ENCODE data around the gene FGF10. TPM values are rescaled to one million over a fixed set of nuclear protein-coding genes. Genes with fewer than 3 reads are reported as not detected.

The FGF10 gene
- polyA plus RNA-seq (2012; ENCODE audit: insufficient read length, low read depth): not detected

GRCh38 chr5:44389090-44389822, at the start of gene FGF10:
Gene FGF10, minus strand, starts transcription at chr5:44389420. Its CDS starts 738 bp downstream, at chr5:44388682.
- TF ChIP-seq REST (IDR thresholded peaks at IDR 0.05; ENCODE audit: insufficient read depth in 1 of 2, low read depth in 2 of 2, low read length in 2 of 2) (no peak), SIN3A (IDR thresholded peaks at IDR 0.05; ENCODE audit: borderline replicate concordance, insufficient read depth, low read length) (no peak), TAF1 (IDR thresholded peaks at IDR 0.05; ENCODE audit: borderline replicate concordance, insufficient read depth, low read length) (no peak), FOXP2 (optimal IDR thresholded peaks at IDR 0.05; ENCODE audit: borderline replicate concordance, extremely low read depth, extremely low read length, insufficient read depth) (no peak), POLR2AphosphoS5 (IDR thresholded peaks at IDR 0.05; ENCODE audit: low read depth, low read length) (no peak)

GRCh38 chr5:44426944-44427343, 37.7 kb upstream of the FGF10 start:
- TF ChIP-seq FOXP2 (optimal IDR thresholded peaks at IDR 0.05; ENCODE audit: borderline replicate concordance, extremely low read depth, extremely low read length, insufficient read depth): no peak
- no peak for TF ChIP-seq SIN3A (IDR thresholded peaks at IDR 0.05; ENCODE audit: borderline replicate concordance, insufficient read depth, low read length)
- TF ChIP-seq POLR2AphosphoS5 (IDR thresholded peaks at IDR 0.05; ENCODE audit: low read depth, low read length): no peak
- no peak for TF ChIP-seq TAF1 (IDR thresholded peaks at IDR 0.05; ENCODE audit: borderline replicate concordance, insufficient read depth, low read length)
- no peak for TF ChIP-seq REST (IDR thresholded peaks at IDR 0.05; ENCODE audit: insufficient read depth in 1 of 2, low read depth in 2 of 2, low read length in 2 of 2)

- TF ChIP-seq REST (IDR thresholded peaks at IDR 0.05; ENCODE audit: insufficient read depth in 1 of 2, low read depth in 2 of 2, low read length in 2 of 2): no peak
- TF ChIP-seq SIN3A (IDR thresholded peaks at IDR 0.05; ENCODE audit: borderline replicate concordance, insufficient read depth, low read length): no peak
Observed at GRCh38 chr5:44412286-44412685, 23.1 kb upstream of the FGF10 start.

GRCh38 chr5:44402084-44402483, 12.9 kb upstream of the FGF10 start:
- TF ChIP-seq REST (IDR thresholded peaks at IDR 0.05; ENCODE audit: insufficient read depth in 1 of 2, low read depth in 2 of 2, low read length in 2 of 2): no peak
- TF ChIP-seq SIN3A (IDR thresholded peaks at IDR 0.05; ENCODE audit: borderline replicate concordance, insufficient read depth, low read length): no peak
- TF ChIP-seq FOXP2 (optimal IDR thresholded peaks at IDR 0.05; ENCODE audit: borderline replicate concordance, extremely low read depth, extremely low read length, insufficient read depth): no peak
- no peak for TF ChIP-seq POLR2AphosphoS5 (IDR thresholded peaks at IDR 0.05; ENCODE audit: low read depth, low read length)
- no peak for TF ChIP-seq TAF1 (IDR thresholded peaks at IDR 0.05; ENCODE audit: borderline replicate concordance, insufficient read depth, low read length)
